SK-N-SH treated with all-trans-retinoic acid at 6 μM for 48 hours (cell line): ENCODE measurements around the gene FOXJ3.

Experiments
- ATAC-seq: fragments of 200-7000 bp; cut with Tn5 transposase; 3 replicates; pipeline ENCODE4 v1.9.1; 2020; ENCODE audit warnings: mild to moderate bottlenecking, moderate library complexity
- BACH2 ChIP-seq: fragments of 250-450 bp; sonication (Bioruptor Pico); IDR thresholded peaks from 2 replicates; pipeline ENCODE4 v1.9.0; 2021; ENCODE audit warnings: mild to moderate bottlenecking, borderline replicate concordance
- CREB5 ChIP-seq: fragments of 250-450 bp; sonication (Bioruptor Pico); IDR thresholded peaks from 2 replicates; pipeline ENCODE4 v1.5.1; 2020; ENCODE audit warnings: low read depth, mild to moderate bottlenecking, moderate library complexity
- CSDC2 ChIP-seq: fragments of 250-450 bp; sonication (Bioruptor Pico); IDR thresholded peaks from 2 replicates; pipeline ENCODE4 v1.5.0; 2020; ENCODE audit warnings: mild to moderate bottlenecking, moderate library complexity
- CSRNP3 ChIP-seq: fragments of 250-450 bp; sonication (Bioruptor Pico); IDR thresholded peaks from 2 replicates; pipeline ENCODE4 v1.5.1; 2021; ENCODE audit warnings: mild to moderate bottlenecking, moderate library complexity
- ESRRG ChIP-seq: fragments of 250-450 bp; sonication (Bioruptor Pico); IDR thresholded peaks from 2 replicates; pipeline ENCODE4 v1.6.1; 2021; ENCODE audit warnings: mild to moderate bottlenecking
- GLIS3 ChIP-seq: fragments of 250-450 bp; sonication (Bioruptor Pico); IDR thresholded peaks from 2 replicates; pipeline ENCODE4 v1.5.0; 2020; ENCODE audit warnings: mild to moderate bottlenecking, moderate library complexity
- ISL1 ChIP-seq: fragments of 250-450 bp; sonication (Bioruptor Pico); IDR thresholded peaks from 2 replicates; pipeline ENCODE4 v2.1.2; 2022; ENCODE audit warnings: mild to moderate bottlenecking, moderate library complexity
- OSR1 ChIP-seq: fragments of 250-450 bp; sonication (Bioruptor Pico); IDR thresholded peaks from 2 replicates; pipeline ENCODE4 v1.8.0; 2022; ENCODE audit warnings: moderate library complexity, mild to moderate bottlenecking, inconsistent platforms
- PATZ1 ChIP-seq: fragments of 250-450 bp; sonication (Bioruptor Pico); IDR thresholded peaks from 2 replicates; pipeline ENCODE4 v1.8.0; 2020; ENCODE audit warnings: mild to moderate bottlenecking, moderate library complexity, borderline replicate concordance
- POU6F1 ChIP-seq: fragments of 250-450 bp; sonication (Bioruptor Pico); IDR thresholded peaks from 2 replicates; pipeline ENCODE4 v1.8.0; 2021; ENCODE audit warnings: low read depth, mild to moderate bottlenecking, moderate library complexity, borderline replicate concordance
- PPARA ChIP-seq: fragments of 250-450 bp; sonication (Bioruptor Pico); IDR thresholded peaks from 2 replicates; pipeline ENCODE4 v1.5.0; 2020; ENCODE audit warnings: mild to moderate bottlenecking, borderline replicate concordance
- TCF4 ChIP-seq: fragments of 250-450 bp; sonication (Bioruptor Pico); IDR thresholded peaks from 2 replicates; pipeline ENCODE4 v1.8.0; 2021; ENCODE audit warnings: mild to moderate bottlenecking, moderate library complexity, borderline replicate concordance
- TOX ChIP-seq: fragments of 250-450 bp; sonication (Bioruptor Pico); IDR thresholded peaks from 2 replicates; pipeline ENCODE4 v1.8.0; 2021; ENCODE audit warnings: mild to moderate bottlenecking, moderate library complexity, borderline replicate concordance
- ZFP3 ChIP-seq: fragments of 250-450 bp; sonication (Bioruptor Pico); IDR thresholded peaks from 2 replicates; pipeline ENCODE4 v1.5.0; 2020; ENCODE audit warnings: mild to moderate bottlenecking, moderate library complexity
- ZNF565 ChIP-seq: fragments of 450-650 bp; formaldehyde crosslinking; conservative IDR thresholded peaks from 2 replicates; pipeline ENCODE4 v1.5.0; 2020; ENCODE audit warnings: low read depth, mild to moderate bottlenecking, moderate library complexity
- ZNF70 ChIP-seq: fragments of 450-650 bp; formaldehyde crosslinking; IDR thresholded peaks from 2 replicates; pipeline ENCODE4 v1.5.0; 2020; ENCODE audit warnings: mild to moderate bottlenecking, moderate library complexity
- ZNF8 ChIP-seq: fragments of 450-650 bp; formaldehyde crosslinking; IDR thresholded peaks from 2 replicates; pipeline ENCODE4 v1.5.0; 2020; ENCODE audit warnings: mild to moderate bottlenecking, moderate library complexity

FOXJ3 gene

GRCh38 chr1:42279055-42279454 lies 56.0 kb downstream of the FOXJ3 start (continued):
- TF ChIP-seq POU6F1 (CRISPR knock-in tag): no peak
- TF ChIP-seq, all 23 proteins: peak for 0

- TF ChIP-seq ZNF565 (CRISPR knock-in tag): no peak
- TF ChIP-seq POU6F1 (CRISPR knock-in tag): no peak
- TF ChIP-seq OSR1 (CRISPR knock-in tag): no peak
- TF ChIP-seq TCF4 (CRISPR knock-in tag): no peak
- TF ChIP-seq ESRRG (CRISPR knock-in tag): no peak
- no peak for TF ChIP-seq ZNF70 (CRISPR knock-in tag)
- TF ChIP-seq BACH2 (CRISPR knock-in tag): no peak
- no peak for TF ChIP-seq ZFP3 (CRISPR knock-in tag)
- no peak for TF ChIP-seq TOX (CRISPR knock-in tag)
- TF ChIP-seq GLIS3 (CRISPR knock-in tag): no peak
- TF ChIP-seq PATZ1 (CRISPR knock-in tag): no peak
- no peak for ATAC-seq
Observed at GRCh38 chr1:42272920-42273319, 62.1 kb downstream of the FOXJ3 start.

GRCh38 chr1:42267904-42268303 lies 67.1 kb downstream of the FOXJ3 start:
- no peak for TF ChIP-seq CSRNP3 (CRISPR knock-in tag)
- no peak for TF ChIP-seq ZNF8 (CRISPR knock-in tag)
- TF ChIP-seq PPARA (CRISPR knock-in tag): no peak
- no peak for TF ChIP-seq CREB5
- TF ChIP-seq TOX (CRISPR knock-in tag): no peak
- TF ChIP-seq PATZ1 (CRISPR knock-in tag): no peak
- no peak for TF ChIP-seq ESRRG (CRISPR knock-in tag)
- TF ChIP-seq CSDC2 (CRISPR knock-in tag): no peak
- TF ChIP-seq ZNF70 (CRISPR knock-in tag): no peak
- no peak for TF ChIP-seq OSR1 (CRISPR knock-in tag)
- TF ChIP-seq BACH2 (CRISPR knock-in tag): no peak
- TF ChIP-seq ZFP3 (CRISPR knock-in tag): no peak
- no peak for TF ChIP-seq GLIS3 (CRISPR knock-in tag)
- no peak for TF ChIP-seq ISL1 (CRISPR knock-in tag)
- no peak for TF ChIP-seq POU6F1 (CRISPR knock-in tag)
- TF ChIP-seq TCF4 (CRISPR knock-in tag): no peak
- ATAC-seq: no peak
